Endothelial cell of umbilical vein (primary cell): Measurements from ENCODE around the gene DNM2. TPM values are rescaled to one million over a fixed set of nuclear protein-coding genes. Genes with fewer than 3 reads are reported as not detected.

Source experiments
- BruUV-seq: library from RNA; stranded (reverse); fragments of 400-500 nt; replicated peaks from 2 replicates; lab custom pipeline; 2021; lab: Mats Ljungman, UMichigan
- CTCF ChIA-PET: fragments of 300-600, 350-600 bp; sonication (Branson Sonifier 250); formaldehyde crosslinking; loops from one replicate; lab custom pipeline; 2021; ENCODE audit warnings: antibody characterized with exemption, inconsistent platforms; lab: Charles Lee
- POLR2A ChIA-PET: fragments of 300-600, 350-600 bp; sonication (Branson Sonifier 250); formaldehyde crosslinking; loops from one replicate; lab custom pipeline; 2021; ENCODE audit warnings: antibody characterized with exemption, inconsistent platforms; lab: Charles Lee
- DNase-seq: peaks from one replicate; pipeline ENCODE4 v3.0.0-alpha.2; 2011; ENCODE audit warnings: low read depth, low spot score
- FAIRE-seq: peaks from 2 replicates; lab custom pipeline; 2011; peaks lifted over from hg19 to GRCh38; lab: Jason Lieb, UNC
- H2AFZ ChIP-seq: 2 replicates; pipeline ENCODE4 v1.6.0; 2012; ENCODE audit warnings: low read depth, low read length, control low read depth, inconsistent platforms
- H3K27ac ChIP-seq: 2 replicates; pipeline ENCODE4 v1.5.1; 2011; ENCODE audit warnings: low read depth, mild to moderate bottlenecking, control low read depth, low read length, moderate library complexity; ENCODE audit not compliant: insufficient read depth
- H3K27me3 ChIP-seq, 2 experiments: 2 replicates each; pipeline versions ENCODE4 v1.6.0 to v1.6.1; 2011; ENCODE audit warnings: low read length in 2 of 2, mixed read lengths in 1 of 2; ENCODE audit not compliant: control insufficient read depth in 2 of 2, insufficient read depth in 2 of 2
- H3K36me3 ChIP-seq, 2 experiments: 2 replicates in 1 of 2; 3 replicates in 1 of 2; pipeline ENCODE4 v1.5.1; 2011; ENCODE audit warnings: low read length in 2 of 2, mild to moderate bottlenecking in 1 of 2, moderate library complexity in 1 of 2; ENCODE audit not compliant: control insufficient read depth in 2 of 2, insufficient read depth in 2 of 2; ENCODE audit errors: extremely low read depth in 1 of 2
- H3K4me1 ChIP-seq: 3 replicates; pipeline ENCODE4 v1.5.1; 2011; ENCODE audit warnings: mild to moderate bottlenecking, low read length; ENCODE audit not compliant: control insufficient read depth, insufficient read depth; ENCODE audit errors: extremely low read depth
- H3K4me2 ChIP-seq: 2 replicates; pipeline ENCODE4 v1.6.1; 2011; ENCODE audit warnings: low read length, control low read depth, mixed read lengths; ENCODE audit not compliant: insufficient read depth
- H3K4me3 ChIP-seq, 3 experiments: fragments of 200-600 bp in 1 of 3; sonication (generic), shearing (Covaris generic) in 1 of 3; replicated peaks in 1 of 3; 2 replicates each; pipeline ENCODE4 v1.5.1; 2011 to 2016; ENCODE audit warnings: control low read depth in 3 of 3, low read length in 3 of 3, mild to moderate bottlenecking in 2 of 3, inconsistent platforms in 1 of 3, low read depth in 1 of 3, moderate library complexity in 1 of 3; ENCODE audit not compliant: insufficient read depth in 1 of 3
- H3K79me2 ChIP-seq: 2 replicates; pipeline ENCODE4 v1.6.0; 2012; ENCODE audit warnings: low read length, inconsistent platforms; ENCODE audit not compliant: control insufficient read depth, insufficient read depth
- H3K9ac ChIP-seq: replicated peaks from 2 replicates; pipeline ENCODE3; 2011; ENCODE audit warnings: low read length, control low read depth; ENCODE audit not compliant: insufficient read depth; ENCODE audit errors: extremely low read depth
- H3K9me1 ChIP-seq: replicated peaks from 3 replicates; pipeline ENCODE4 v1.6.0; 2011; ENCODE audit warnings: mild to moderate bottlenecking, low read length; ENCODE audit not compliant: control insufficient read depth, insufficient read depth; ENCODE audit errors: extremely low read depth
- H3K9me3 ChIP-seq: replicated peaks from 2 replicates; pipeline ENCODE4 v1.5.1; 2012; ENCODE audit warnings: low read length, inconsistent platforms; ENCODE audit not compliant: control insufficient read depth, insufficient read depth
- H4K20me1 ChIP-seq: replicated peaks from 2 replicates; pipeline ENCODE3; 2011; ENCODE audit warnings: mild to moderate bottlenecking, low read length; ENCODE audit not compliant: control insufficient read depth, insufficient read depth; ENCODE audit errors: extremely low read depth
- CTCF ChIP-seq, 2 donors: IDR thresholded peaks; 1 replicate in 1 of 2; 2 replicates in 1 of 2; pipeline ENCODE4 v1.5.1; 2011; ENCODE audit warnings: low read length in 2 of 2, mild to moderate bottlenecking in 2 of 2, moderate library complexity in 2 of 2, control low read depth in 1 of 2, inconsistent platforms in 1 of 2, low read depth in 1 of 2; ENCODE audit not compliant: insufficient read depth in 1 of 2; ENCODE audit errors: extremely low read depth in 1 of 2
- EZH2 ChIP-seq: IDR thresholded peaks from 2 replicates; pipeline ENCODE4 v1.6.1; 2012; ENCODE audit warnings: borderline replicate concordance, low read depth, mild to moderate bottlenecking, moderate library complexity, low read length, inconsistent platforms; ENCODE audit not compliant: severe bottlenecking
- FOS ChIP-seq: IDR thresholded peaks from 2 replicates; pipeline ENCODE4 v1.6.1; 2011; ENCODE audit warnings: mild to moderate bottlenecking, low read length, moderate library complexity, borderline replicate concordance; ENCODE audit not compliant: insufficient read depth
- GATA2 ChIP-seq: IDR thresholded peaks from 2 replicates; pipeline ENCODE4 v1.7.0; 2011; ENCODE audit warnings: low read depth, mild to moderate bottlenecking, moderate library complexity, mixed read lengths, low read length; ENCODE audit not compliant: insufficient read length, insufficient read depth
- JUN ChIP-seq: IDR thresholded peaks from 2 replicates; pipeline ENCODE4 v1.6.1; 2011; ENCODE audit warnings: borderline replicate concordance, low read depth; ENCODE audit not compliant: insufficient read length, insufficient read depth
- MAX ChIP-seq: IDR thresholded peaks from 2 replicates; pipeline ENCODE4 v1.6.1; 2011; ENCODE audit not compliant: insufficient read depth, insufficient read length
- MYC ChIP-seq: IDR thresholded peaks from one replicate; pipeline ENCODE4 v1.6.1; 2011; ENCODE audit warnings: mild to moderate bottlenecking, low read depth, low read length
- POLR2A ChIP-seq: IDR thresholded peaks from 2 replicates; pipeline ENCODE4 v1.6.1; 2012; ENCODE audit warnings: low read depth, mild to moderate bottlenecking, control low read depth, low read length
- POLR2AphosphoS5 ChIP-seq: IDR thresholded peaks from 2 replicates; pipeline ENCODE4 v1.6.1; 2012; ENCODE audit warnings: low read depth, mild to moderate bottlenecking, control low read depth, low read length, moderate library complexity; ENCODE audit not compliant: insufficient read depth
- dilution Hi-C: fragments of 300-500 bp; cut with MboI; formaldehyde crosslinking; loops from one replicate; pipeline ENCODE4 v1.15.0; 2019; ENCODE audit warnings: low sequenced_read_pairs; ENCODE audit not compliant: extremely low pct_ligation_motif_present
- intact Hi-C: fragments of 100-400 bp; cut with micrococcal nuclease; formaldehyde crosslinking; loops from one replicate; pipeline ENCODE4 v1.10.0; 2022
- polyA plus RNA-seq, 4 experiments: library from polyadenylated mRNA; depleted of rRNA in 3 of 4; stranded (reverse) in 3 of 4; unstranded in 1 of 4; fragments of >200 nt; gene quantifications; 2 replicates each; pipeline versions ENCODE4 v1.2.1 to v1.2.3, GENCODE V29; 2011 to 2012; ENCODE audit warnings: missing spikeins in 1 of 4
- total RNA-seq: library from RNA; stranded (reverse); gene quantifications from 2 replicates; pipeline ENCODE4 v1.2.3, GENCODE V29; 2021

Gene DNM2
- total and polyA plus RNA-seq, 2 donors (not counting 3 experiments of a cell fraction or from before 2014, with no cell fraction given): 81.8 to 175 TPM

GRCh38 chr19:10690341-10690781, 27.5 kb upstream of the DNM2 start:
- CTCF ChIA-PET: interaction anchor here (3.4 kb wide), 1 partner anchor 9 kb away, joined by 22 read pairs; no protein-coding TSS in a partner anchor
- Histone ChIP-seq H3K4me2 (no peak overlapping the region), H2AFZ (no peak overlapping the region), H3K9me3 (no peaks in the 10 kb centered on the region), H3K4me3 (no peak overlapping the region), H3K9me1 (no peaks in the 10 kb centered on the region), H3K27ac (no peak overlapping the region), H3K27me3 (no peaks in the 10 kb centered on the region), H3K36me3 (peaks cover 11 to 51% of the 10 kb centered on the region in 2 experiments), H3K9ac (no peak overlapping the region), H3K79me2 (peaks cover 2% of the 10 kb centered on the region), H3K4me1 (peaks cover 6% of the 10 kb centered on the region), H4K20me1 (no peaks in the 10 kb centered on the region)
- dilution Hi-C loops: no loop called here
- TF ChIP-seq POLR2A (no peak), POLR2AphosphoS5 (no peak), MYC (no peak), CTCF (IDR thresholded peaks at IDR 0.05; ENCODE audit: extremely low read depth in 1 of 2, insufficient read depth in 1 of 2, low read depth in 1 of 2, low read length in 2 of 2) (no peak), FOS (no peak), EZH2 (no peak), GATA2 (no peak), MAX (no peak), JUN (no peak)
- DNase-seq (no peak), FAIRE-seq (no peak)
- BruUV-seq: no TSS peak
- POLR2A ChIA-PET: no interaction called here
- intact Hi-C loops: loop anchor here (10.0 kb wide), 1 partner anchor 216 kb away; no protein-coding TSS in a partner anchor
